OCI-LY7 (cell line): ENCODE measurements around the gene PAAF1. TPM values are rescaled to one million over a fixed set of nuclear protein-coding genes. Genes with fewer than 3 reads are reported as not detected.

ENCODE experiments used
- BruUV-seq: library from RNA; stranded (reverse); fragments of 400-500 nt; replicated peaks from 2 replicates; lab custom pipeline; 2021; lab: Mats Ljungman, UMichigan
- CTCF ChIA-PET: fragments of 300-600 bp; sonication (Branson Sonifier 250); formaldehyde crosslinking; loops from one replicate; lab custom pipeline; 2022; ENCODE audit warnings: antibody characterized with exemption; ENCODE audit not compliant: unreplicated experiment; lab: Charles Lee
- POLR2A ChIA-PET: fragments of 300-600 bp; sonication (Branson Sonifier 250); formaldehyde crosslinking; loops from one replicate; lab custom pipeline; 2022; ENCODE audit warnings: antibody characterized with exemption; lab: Charles Lee
- DNase-seq: peaks from one replicate; pipeline ENCODE4 v3.0.0-alpha.2; 2015; ENCODE audit warnings: low spot score
- H2AFZ ChIP-seq: fragments of 200-600 bp; sonication (generic), shearing (Covaris generic); 2 replicates; pipeline ENCODE4 v1.6.1; 2014; ENCODE audit warnings: mild to moderate bottlenecking, antibody characterized with exemption, low read length, moderate library complexity
- H3K27ac ChIP-seq: fragments of 200-600 bp; sonication (generic); 2 replicates; pipeline ENCODE4 v1.5.1; 2014; ENCODE audit warnings: mixed run types, low read depth, mild to moderate bottlenecking, moderate library complexity, low read length, inconsistent platforms; ENCODE audit not compliant: poor library complexity, severe bottlenecking
- H3K36me3 ChIP-seq: fragments of 200-600 bp; sonication (generic); 2 replicates; pipeline ENCODE4 v1.6.1; 2014; ENCODE audit warnings: mild to moderate bottlenecking, antibody characterized with exemption, low read length, moderate library complexity, mixed read lengths; ENCODE audit not compliant: insufficient read depth
- H3K4me1 ChIP-seq: fragments of 200-600 bp; sonication (generic); 2 replicates; pipeline ENCODE4 v1.5.1; 2014; ENCODE audit warnings: mild to moderate bottlenecking, low read length; ENCODE audit not compliant: insufficient read depth, poor library complexity, severe bottlenecking
- H3K4me2 ChIP-seq: fragments of 200-600 bp; sonication (generic); 2 replicates; pipeline ENCODE4 v1.6.1; 2014; ENCODE audit warnings: mild to moderate bottlenecking, low read length
- H3K4me3 ChIP-seq: fragments of 200-600 bp; sonication (generic); 2 replicates; pipeline ENCODE4 v1.5.1; 2014; ENCODE audit warnings: mild to moderate bottlenecking, low read depth, low read length; ENCODE audit not compliant: poor library complexity, severe bottlenecking
- H3K79me2 ChIP-seq: fragments of 200-600 bp; sonication (generic); 2 replicates; pipeline ENCODE4 v1.6.1; 2016; ENCODE audit warnings: low read depth, mild to moderate bottlenecking, low read length, moderate library complexity, mixed read lengths; ENCODE audit not compliant: insufficient read depth
- H3K9me2 ChIP-seq: fragments of 200-600 bp; sonication (generic); 2 replicates; pipeline ENCODE4 v1.6.1; 2016; ENCODE audit warnings: mild to moderate bottlenecking, low read length, mixed read lengths; ENCODE audit not compliant: insufficient read depth
- H3K9me3 ChIP-seq: fragments of 200-600 bp; sonication (generic); 2 replicates; pipeline ENCODE4 v1.6.1; 2014; ENCODE audit warnings: mild to moderate bottlenecking, mixed run types, low read length, mixed read lengths
- H4K20me1 ChIP-seq: fragments of 200-600 bp; sonication (generic); 2 replicates; pipeline ENCODE4 v1.6.1; 2014; ENCODE audit warnings: mild to moderate bottlenecking, antibody characterized with exemption, low read length, moderate library complexity, mixed read lengths; ENCODE audit not compliant: insufficient read depth
- CTCF ChIP-seq: fragments of 200-600 bp; sonication (generic); conservative IDR thresholded peaks from 2 replicates; pipeline ENCODE4 v1.5.1; 2014; ENCODE audit warnings: mild to moderate bottlenecking, antibody characterized with exemption, low read length, moderate library complexity, mixed read lengths
- EZH2phosphoT487 ChIP-seq: fragments of 200-600 bp; sonication (generic); IDR thresholded peaks from 2 replicates; pipeline ENCODE4 v1.6.1; 2018; ENCODE audit warnings: low read depth, borderline replicate concordance, mild to moderate bottlenecking, mixed run types, antibody characterized with exemption, low read length, moderate library complexity, mixed read lengths
- intact Hi-C: fragments of 100-400 bp; cut with micrococcal nuclease; formaldehyde crosslinking; loops from one replicate; pipeline ENCODE4 v1.10.0; 2022; ENCODE audit not compliant: unreplicated experiment
- total RNA-seq, 2 experiments: library from RNA; depleted of rRNA in 1 of 2; stranded (reverse); fragments of >200 nt in 1 of 2; shearing (Covaris generic) in 1 of 2; gene quantifications; 2 replicates each; pipeline ENCODE4 v1.2.3, GENCODE V29; 2014 to 2022

PAAF1 gene
- total RNA-seq, 2 experiments from 2014 or later: 11.2 to 35.0 TPM

GRCh38 chr11:73889536-73889935 lies 12.7 kb downstream of the PAAF1 start:
- no TSS peak for BruUV-seq
- Histone ChIP-seq H3K9me3 (no peaks in the 10 kb centered on the region), H2AFZ (no peak overlapping the region), H3K9me2 (no peaks in the 10 kb centered on the region), H3K36me3 (peaks cover 59% of the 10 kb centered on the region), H4K20me1 (no peaks in the 10 kb centered on the region), H3K4me2 (no peak overlapping the region), H3K79me2 (no peaks in the 10 kb centered on the region), H3K4me3 (no peak overlapping the region), H3K4me1 (no peaks in the 10 kb centered on the region), H3K27ac (no peak overlapping the region)
- DNase-seq: no peak
- ChIA-PET CTCF (no interaction called here), POLR2A (no interaction called here)
- intact Hi-C loops: no loop called here
- no peak for TF ChIP-seq EZH2phosphoT487
- no peak for TF ChIP-seq CTCF

DNA sequence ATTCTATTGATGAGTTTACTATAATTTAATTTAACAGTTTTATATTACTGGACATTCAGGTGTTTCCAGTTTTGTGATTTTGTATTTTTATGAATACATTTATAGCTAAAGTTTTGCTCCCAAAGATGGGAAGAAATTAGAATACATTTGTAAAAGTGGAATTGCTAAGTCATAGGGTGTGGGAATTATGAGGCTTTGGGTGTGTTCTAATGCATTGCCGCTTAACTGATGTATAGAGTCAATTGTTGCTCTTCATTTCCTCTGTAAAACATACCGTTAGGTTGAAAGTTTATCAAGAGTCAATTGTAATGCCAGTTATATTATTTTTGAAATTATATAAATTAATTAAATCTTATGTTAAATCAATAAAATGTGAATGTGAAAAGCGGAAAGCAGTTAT lies 16.2 kb downstream of the PAAF1 start:
- Histone ChIP-seq H4K20me1 (no peaks in the 10 kb centered on the region), H3K9me2 (no peaks in the 10 kb centered on the region), H3K9me3 (no peaks in the 10 kb centered on the region), H3K4me3 (no peak overlapping the region), H3K36me3 (peaks cover 47% of the 10 kb centered on the region), H3K79me2 (no peaks in the 10 kb centered on the region), H2AFZ (no peak overlapping the region), H3K27ac (no peak overlapping the region), H3K4me2 (no peak overlapping the region), H3K4me1 (no peaks in the 10 kb centered on the region)
- ChIA-PET POLR2A (interaction anchor here (0.6 to 2.5 kb wide), 2 partner anchors 15 to 21 kb away, joined by 4 to 10 read pairs; no protein-coding TSS in a partner anchor), CTCF (no interaction called here)
- TF ChIP-seq CTCF: no peak
- TF ChIP-seq EZH2phosphoT487: no peak
- no TSS peak for BruUV-seq
- intact Hi-C loops: no loop called here
- DNase-seq: no peak

DNA sequence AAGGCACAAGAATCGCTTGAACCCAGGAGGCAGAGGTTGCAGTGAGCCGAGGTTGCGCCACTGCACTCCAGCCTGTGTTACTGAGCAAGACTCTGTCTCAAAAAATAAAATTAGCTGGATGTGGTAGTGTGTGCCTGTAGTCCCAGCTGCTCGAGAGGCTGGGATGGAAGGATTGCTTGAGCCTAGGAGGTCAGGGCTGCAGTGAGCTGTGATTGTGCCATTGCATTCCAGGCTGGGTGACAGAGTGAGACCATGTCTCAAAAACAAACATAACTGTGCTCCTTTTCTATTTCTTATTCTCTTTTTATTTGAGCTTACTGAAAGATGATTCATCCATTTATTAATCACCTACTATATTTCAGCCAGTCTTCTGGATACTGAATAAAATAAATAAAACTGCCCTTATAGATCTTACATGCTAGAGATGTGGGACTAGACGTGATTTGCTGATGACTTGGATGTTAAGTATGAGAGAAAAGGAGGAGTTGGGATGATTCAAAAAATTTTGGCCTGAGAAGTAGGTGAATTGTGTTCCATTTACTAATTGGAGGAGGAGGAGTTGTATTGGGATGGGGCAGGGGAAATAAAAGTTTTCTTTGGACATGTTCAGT lies 18.0 kb downstream of the PAAF1 start:
- intact Hi-C loops: no loop called here
- Histone ChIP-seq H3K36me3 (peaks cover 41% of the 10 kb centered on the region), H3K4me2 (no peak overlapping the region), H3K4me3 (no peak overlapping the region), H4K20me1 (no peaks in the 10 kb centered on the region), H3K79me2 (no peaks in the 10 kb centered on the region), H3K4me1 (no peaks in the 10 kb centered on the region), H3K9me2 (no peaks in the 10 kb centered on the region), H3K27ac (no peak overlapping the region), H3K9me3 (no peaks in the 10 kb centered on the region), H2AFZ (no peak overlapping the region)
- DNase-seq: no peak
- no TSS peak for BruUV-seq
- TF ChIP-seq EZH2phosphoT487: no peak
- CTCF ChIA-PET: no interaction called here
- POLR2A ChIA-PET: interaction anchor here (0.5 to 0.6 kb wide), 2 partner anchors 105 to 574 kb away, joined by 3 to 4 read pairs; no protein-coding TSS in a partner anchor
